Colon (tissue), 2 donors: ENCODE measurements around the gene DRAP1.

Source experiments
- FAIRE-seq: peaks from 2 replicates; lab custom pipeline; 2012; peaks lifted over from hg19 to GRCh38; lab: Jason Lieb, UNC
- donor health status: control.
- donor health status: control.

DRAP1 gene

GRCh38 chr11:65961267-65962140, 42.3 kb downstream of the DRAP1 start, which contains the start of gene SART1:
TSS of gene SART1 (plus strand) at chr11:65961734. CDS start at chr11:65961781, 47 bp downstream.
- no peak for FAIRE-seq

GRCh38 chr11:65962141-65962564, 42.9 kb downstream of the DRAP1 start:
- FAIRE-seq: no peak

- no peak for FAIRE-seq
Observed at GRCh38 chr11:65964906-65965305, 45.7 kb downstream of the DRAP1 start.

GRCh38 chr11:65965986-65966762, 46.9 kb downstream of the DRAP1 start:
- no peak for FAIRE-seq

GRCh38 chr11:65967329-65967934, 48.2 kb downstream of the DRAP1 start:
- FAIRE-seq: no peak

- FAIRE-seq: no peak
Observed at GRCh38 chr11:65968600-65969482, 49.6 kb downstream of the DRAP1 start.
